NT2/D1 (cell line): ENCODE measurements around the gene ORMDL3.

Experiments
- YY1 ChIP-seq: IDR thresholded peaks from 2 replicates; pipeline ENCODE4 v1.6.1; 2011; ENCODE audit not compliant: insufficient read length, insufficient read depth
- ZNF274 ChIP-seq: IDR thresholded peaks from 2 replicates; pipeline ENCODE4 v1.6.1; 2011; ENCODE audit warnings: mild to moderate bottlenecking, low read depth, low read length

- TF ChIP-seq ZNF274 (no peak), YY1 (no peak)
These were observed 757 bp downstream of the ORMDL3 start for GRCh38 chr17:39926588-39927100.
